GM12878 (cell line): ENCODE measurements around the gene CACNA2D3. TPM values are rescaled to one million over a fixed set of nuclear protein-coding genes. Genes with fewer than 3 reads are reported as not detected.

ENCODE experiments used
- ATAC-seq: fragments of 200-7000 bp; cut with Tn5 transposase; 3 replicates; pipeline ENCODE4 v1.9.1; 2020; ENCODE audit warnings: mild to moderate bottlenecking, moderate library complexity
- BruUV-seq: library from RNA; stranded (reverse); fragments of 400-500 nt; replicated peaks from 2 replicates; lab custom pipeline; 2021; lab: Mats Ljungman, UMichigan
- CTCF ChIA-PET: fragments of 300-600 bp; sonication (Branson Sonifier 250); formaldehyde crosslinking; extraction: SDS; loops from one replicate; lab custom pipeline; 2021; ENCODE audit warnings: inconsistent platforms; lab: Yijun Ruan, JAX
- POLR2A ChIA-PET: fragments of 350-600 bp; formaldehyde crosslinking; extraction: SDS; loops from one replicate; lab custom pipeline; 2021; ENCODE audit warnings: inconsistent platforms; lab: Charles Lee
- RAD21 ChIA-PET: fragments of 300-600 bp; sonication (Branson Sonifier 250); formaldehyde crosslinking; loops from one replicate; lab custom pipeline; 2023; ENCODE audit warnings: antibody characterized with exemption; ENCODE audit not compliant: unreplicated experiment; lab: Charles Lee
- SMC1A ChIA-PET: fragments of 300-600 bp; sonication (Branson Sonifier 250); formaldehyde crosslinking; loops from one replicate; lab custom pipeline; 2023; ENCODE audit not compliant: unreplicated experiment, uncharacterized antibody; lab: Charles Lee
- DNase-seq: peaks from one replicate; pipeline ENCODE4 v3.0.0-alpha.2; 2011; ENCODE audit warnings: low read depth, low spot score
- FAIRE-seq: peaks from 3 replicates; lab custom pipeline; 2011; peaks lifted over from hg19 to GRCh38; lab: Jason Lieb, UNC
- H2AFZ ChIP-seq: 2 replicates; pipeline ENCODE4 v1.6.0; 2011; ENCODE audit warnings: low read depth, low read length, control low read depth; ENCODE audit not compliant: control insufficient read depth
- H3K27ac ChIP-seq: 2 replicates; pipeline ENCODE4 v1.5.1; 2011; ENCODE audit warnings: control low read depth; ENCODE audit not compliant: control insufficient read depth, insufficient read depth
- H3K27me3 ChIP-seq, 2 experiments: replicated peaks in 1 of 2; 2 replicates each; pipeline versions ENCODE4 v1.6.0 to v1.6.1; 2011; ENCODE audit warnings: low read length in 1 of 2; ENCODE audit not compliant: control insufficient read depth in 2 of 2, insufficient read depth in 2 of 2
- H3K36me3 ChIP-seq, 2 experiments: 2 replicates each; pipeline ENCODE4 v1.5.1; 2011; ENCODE audit warnings: low read length in 1 of 2; ENCODE audit not compliant: control insufficient read depth in 2 of 2, insufficient read depth in 2 of 2
- H3K4me1 ChIP-seq: 2 replicates; pipeline ENCODE4 v1.6.1; 2011; ENCODE audit warnings: mild to moderate bottlenecking, low read length, moderate library complexity, mixed read lengths; ENCODE audit not compliant: control insufficient read depth, insufficient read depth
- H3K4me2 ChIP-seq: 2 replicates; pipeline ENCODE4 v1.6.0; 2011; ENCODE audit warnings: control low read depth; ENCODE audit not compliant: control insufficient read depth, insufficient read depth
- H3K4me3 ChIP-seq: fragments of 200-600 bp; sonication (generic); 2 replicates; pipeline ENCODE4 v1.5.1; 2016
- H3K79me2 ChIP-seq: 2 replicates; pipeline ENCODE4 v1.6.0; 2011; ENCODE audit warnings: low read length; ENCODE audit not compliant: control insufficient read depth, insufficient read depth
- H3K9ac ChIP-seq: 2 replicates; pipeline ENCODE4 v1.8.0; 2011; ENCODE audit warnings: low read length, control low read depth, mixed read lengths; ENCODE audit not compliant: control insufficient read depth, insufficient read depth
- H3K9me3 ChIP-seq: replicated peaks from 3 replicates; pipeline ENCODE4 v1.5.1; 2011; ENCODE audit warnings: mild to moderate bottlenecking, low read length; ENCODE audit not compliant: control insufficient read depth, insufficient read depth
- H4K20me1 ChIP-seq: 2 replicates; pipeline ENCODE4 v1.6.0; 2011; ENCODE audit not compliant: control insufficient read depth, insufficient read depth
- ATF2 ChIP-seq: IDR thresholded peaks from 2 replicates; pipeline ENCODE4 v1.6.1; 2012; ENCODE audit warnings: low read length, inconsistent platforms
- CTCF ChIP-seq, 3 experiments: IDR thresholded peaks in 2 of 3; conservative IDR thresholded peaks in 1 of 3; 2 replicates each; pipeline ENCODE4 v1.5.1; 2011; ENCODE audit warnings: low read depth in 3 of 3, low read length in 3 of 3, mild to moderate bottlenecking in 3 of 3, control low read depth in 2 of 3, moderate library complexity in 2 of 3, inconsistent platforms in 1 of 3, mixed read lengths in 1 of 3; ENCODE audit not compliant: control insufficient read depth in 2 of 3, insufficient read depth in 1 of 3; ENCODE audit errors: extremely low read depth in 1 of 3
- JUNB ChIP-seq: IDR thresholded peaks from 2 replicates; pipeline ENCODE4 v1.6.1; 2016; ENCODE audit warnings: antibody characterized with exemption, mild to moderate bottlenecking
- JUND ChIP-seq: IDR thresholded peaks from 2 replicates; pipeline ENCODE4 v1.6.1; 2012; ENCODE audit warnings: low read depth, mild to moderate bottlenecking, low read length, improper control_type of control experiment, moderate library complexity
- NFIC ChIP-seq: IDR thresholded peaks from 2 replicates; pipeline ENCODE4 v1.6.1; 2012; ENCODE audit warnings: low read depth, mild to moderate bottlenecking, inconsistent platforms, low read length, moderate library complexity
- NR2F1 ChIP-seq: fragments of 450-650 bp; conservative IDR thresholded peaks from 2 replicates; pipeline ENCODE4 v1.6.1; 2017; ENCODE audit warnings: mild to moderate bottlenecking
- PML ChIP-seq: IDR thresholded peaks from 2 replicates; pipeline ENCODE4 v1.6.1; 2012; ENCODE audit warnings: low read length, inconsistent platforms
- RAD51 ChIP-seq: fragments of 450-650 bp; IDR thresholded peaks from 2 replicates; pipeline ENCODE4 v1.6.1; 2016; ENCODE audit warnings: moderate library complexity, mild to moderate bottlenecking, inconsistent platforms
- RBBP5 ChIP-seq: fragments of 200-600 bp; sonication (generic); conservative IDR thresholded peaks from 2 replicates; pipeline ENCODE4 v1.6.1; 2016
- RFX5 ChIP-seq: IDR thresholded peaks from 2 replicates; pipeline ENCODE4 v1.6.1; 2011; ENCODE audit warnings: low read depth, low read length, improper control_type of control experiment
- RUNX3 ChIP-seq: IDR thresholded peaks from 2 replicates; pipeline ENCODE4 v1.6.1; 2012; ENCODE audit warnings: low read length, inconsistent platforms
- SKIL ChIP-seq: fragments of 450-650 bp; IDR thresholded peaks from 2 replicates; pipeline ENCODE4 v1.6.1; 2017; ENCODE audit warnings: mild to moderate bottlenecking, low read depth, inconsistent platforms; ENCODE audit not compliant: poor library complexity, severe bottlenecking
- SUZ12 ChIP-seq: fragments of 200-600 bp; sonication (generic); IDR thresholded peaks from one replicate; pipeline ENCODE4 v1.6.1; 2018; ENCODE audit warnings: antibody characterized with exemption, mild to moderate bottlenecking; ENCODE audit not compliant: unreplicated experiment
- TAF1 ChIP-seq: IDR thresholded peaks from 2 replicates; pipeline ENCODE4 v1.6.1; 2011; ENCODE audit warnings: mild to moderate bottlenecking, low read depth, low read length, borderline replicate concordance
- TBL1XR1 ChIP-seq: IDR thresholded peaks from 2 replicates; pipeline ENCODE4 v1.6.1; 2012; ENCODE audit warnings: low read depth, low read length, improper control_type of control experiment
- ZBTB33 ChIP-seq: fragments of 450-650 bp; IDR thresholded peaks from 2 replicates; pipeline ENCODE4 v1.6.1; 2017; ENCODE audit warnings: mild to moderate bottlenecking
- ZNF24 ChIP-seq: fragments of 450-650 bp; IDR thresholded peaks from 2 replicates; pipeline ENCODE4 v1.6.1; 2017; ENCODE audit warnings: antibody characterized with exemption, mild to moderate bottlenecking
- WGBS: methylation state at CpG from one replicate; pipeline ENCODE4 v1.1.6; 2016; ENCODE audit warnings: low lambda C conversion rate; ENCODE audit not compliant: insufficient replicate concordance, insufficient coverage; ENCODE audit errors: missing lambda C conversion rate; 5-methylcytosine and 5-hydroxymethylcytosine counted together
- in situ Hi-C: fragments of 300-500 bp; cut with MboI; formaldehyde crosslinking; loops from 9 replicates; pipeline ENCODE4 v1.14.3; 2018; ENCODE audit warnings: mixed read lengths
- intact Hi-C: fragments of 100-400 bp; cut with micrococcal nuclease; formaldehyde crosslinking; loops from one replicate; pipeline ENCODE4 v1.14.2; 2022; ENCODE audit not compliant: unreplicated experiment
- polyA plus RNA-seq, 11 experiments: library from polyadenylated mRNA; depleted of rRNA in 4 of 11; unstranded in 6 of 11; stranded (reverse) in 5 of 11; fragments of >200 nt; fragmentation: Nextera tagmentation in 4 of 11; fragmentation: Illumina TruSeq in 1 of 11; extraction: Ambion mirVana in 4 of 11; extraction: Trizol in 1 of 11; gene quantifications; 1 replicate in 1 of 11; 2 replicates in 10 of 11; pipeline versions ENCODE4 v1.2.1 to v1.2.3, GENCODE V29; 2011 to 2016; ENCODE audit warnings: inconsistent platforms in 2 of 11, missing spikeins in 2 of 11, low read depth in 1 of 11
- total RNA-seq, 4 experiments: library from RNA; depleted of rRNA in 3 of 4; stranded (reverse); fragments of >200 nt in 3 of 4; fragmentation: Illumina TruSeq in 1 of 4; extraction: Trizol in 1 of 4; gene quantifications; 2 replicates each; pipeline versions ENCODE4 v1.2.1 to v1.2.3, GENCODE V29; 2013 to 2021

CACNA2D3 gene
- total and polyA plus RNA-seq, 10 of the 15 experiments (the other 5 are each of a cell fraction or from before 2014, with no cell fraction given) = not detected

GRCh38 chr3:54790051-54790450 is 667.7 kb downstream of the CACNA2D3 start (continued):
- TF ChIP-seq SKIL (no peak), NR2F1 (no peak), CTCF (IDR thresholded peaks at IDR 0.05 in 2 of 3, conservative IDR thresholded peaks at IDR 0.05 in 1 of 3; ENCODE audit: control insufficient read depth in 2 of 3, extremely low read depth in 1 of 3, insufficient read depth in 1 of 3, low read depth in 3 of 3, low read length in 3 of 3) (no peak), RBBP5 (no peak)

- POLR2A ChIA-PET = no interaction called here
- RAD21 ChIA-PET = no interaction called here
- Histone ChIP-seq H3K9me3 (no peaks in the 10 kb centered on the region), H3K9ac (no peak overlapping the region), H3K79me2 (no peaks in the 10 kb centered on the region), H3K4me3 (no peak overlapping the region), H3K36me3 (no peaks in the 10 kb centered on the region), H3K4me2 (no peak overlapping the region), H3K27me3 (no peaks in the 10 kb centered on the region), H4K20me1 (no peaks in the 10 kb centered on the region), H3K27ac (no peak overlapping the region), H3K4me1 (no peaks in the 10 kb centered on the region), H2AFZ (no peak overlapping the region)
- no peak for DNase-seq
- BruUV-seq = no TSS peak
- no peak for FAIRE-seq
- no peak for ATAC-seq
- SMC1A ChIA-PET = no interaction called here
- CTCF ChIA-PET = no interaction called here
- in situ Hi-C loops (no loop called here), intact Hi-C loops (no loop called here)
- 0% methylated on average over 2 of the region's 2 CpGs for WGBS
- TF ChIP-seq ZBTB33 (no peak), SUZ12 (no peak), RAD51 (no peak), NFIC (no peak), RFX5 (no peak), TAF1 (no peak), ZNF24 (no peak), PML (no peak), ATF2 (no peak), RUNX3 (no peak), JUND (no peak), TBL1XR1 (no peak), JUNB (no peak)
Observed at GRCh38 chr3:54791501-54792156, 669.3 kb downstream of the CACNA2D3 start.
